Thoracic aorta endothelial cell (primary cell): Measurements from ENCODE around the gene OR5AU1. TPM values are rescaled to one million over a fixed set of nuclear protein-coding genes. Genes with fewer than 3 reads are reported as not detected.

ENCODE experiments used
- small RNA-seq: library from RNA; depleted of rRNA; stranded (forward); fragments of <200 nt; gene quantifications from one replicate; pipeline ENCODE3, GENCODE V24; 2012
- total RNA-seq: library from RNA; depleted of rRNA; stranded (reverse); fragments of >200 nt; gene quantifications from 2 replicates; pipeline ENCODE4 v1.2.3, GENCODE V29; 2012

Gene OR5AU1
- not detected in 2 replicates for total RNA-seq

DNA sequence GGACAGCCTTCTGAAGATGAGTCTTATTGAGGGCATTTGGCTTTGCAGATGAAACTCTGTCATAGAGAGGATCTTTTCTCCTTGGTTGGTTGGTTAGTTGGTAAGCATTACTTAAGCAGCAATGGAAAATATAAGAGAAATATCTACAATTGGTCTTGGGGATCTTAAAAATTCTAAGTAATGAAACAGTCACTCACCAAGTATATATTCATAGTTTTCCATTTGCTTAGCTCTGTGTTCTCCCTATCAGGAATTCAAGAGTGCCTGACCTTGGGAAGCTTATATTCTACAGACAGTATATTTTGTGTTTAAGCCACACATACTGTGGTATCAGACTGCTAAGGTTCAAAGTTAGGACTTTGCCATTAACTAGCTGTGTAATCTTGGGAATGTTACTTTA is at the start of gene OR5AU1:
Gene OR5AU1 (minus strand): TSS at position 101 of the 400 bp plus-strand sequence. CDS start 191 bp downstream, outside the sequence.

Small RNAs within 50 kb of the gene (small RNA-seq; reads per million reads assigned to genes)
- gene RNU6-252P, result not detected

Other genes with a start within 250 kb of the OR5AU1 start
- gene RNASE2, start 200.6 kb downstream of the OR5AU1 start, total RNA-seq, result not detected in 2 replicates
- 38.3 and 50.9 TPM in 2 replicates for gene METTL17, start 166.1 kb downstream of the OR5AU1 start, total RNA-seq
- not detected in 2 replicates for gene SLC39A2, start 156.8 kb downstream of the OR5AU1 start, total RNA-seq
- gene NDRG2, start 131.0 kb downstream of the OR5AU1 start, total RNA-seq, result 0.22 TPM in 1 of 2 replicates, not detected in the other
- not detected in 2 replicates for gene TPPP2, start 125.8 kb downstream of the OR5AU1 start, total RNA-seq
- gene RNASE13, start 121.3 kb downstream of the OR5AU1 start, total RNA-seq, result not detected in 2 replicates
- gene RNASE7, start 113.7 kb downstream of the OR5AU1 start, total RNA-seq, result not detected in 2 replicates
- gene RNASE8, start 98.2 kb downstream of the OR5AU1 start, total RNA-seq, result not detected in 2 replicates
- 2.7 and 3.9 TPM in 2 replicates for gene ARHGEF40, start 85.8 kb downstream of the OR5AU1 start, total RNA-seq
- 5.2 and 7.2 TPM in 2 replicates for gene ZNF219, start 57.4 kb downstream of the OR5AU1 start, total RNA-seq
- not detected in 2 replicates for gene TMEM253, start 55.0 kb downstream of the OR5AU1 start, total RNA-seq
- gene HNRNPC, start 113.4 kb upstream of the OR5AU1 start, total RNA-seq, result 884 and 933 TPM in 2 replicates
- gene RPGRIP1, start 124.0 kb upstream of the OR5AU1 start, total RNA-seq, result not detected in 2 replicates
- gene SUPT16H, start 228.0 kb upstream of the OR5AU1 start, total RNA-seq, result 115 and 125 TPM in 2 replicates